Myocyte (in vitro differentiated cells): ENCODE results near the gene LRRC74B. TPM values are rescaled to one million over a fixed set of nuclear protein-coding genes. Genes with fewer than 3 reads are reported as not detected.

ENCODE experiments used
- DNase-seq: peaks from one replicate; pipeline ENCODE4 v3.0.0-alpha.2; 2012; ENCODE audit warnings: low read depth
- microRNA counts: library from miRNA; unstranded; fragments of <30 nt; microRNA quantifications from one replicate; lab custom pipeline; 2016
- microRNA-seq: library from miRNA; unstranded; fragments of <30 nt; microRNA quantifications from one replicate; pipeline ENCODE4, GENCODE V29; 2016
- total RNA-seq: library from RNA; depleted of rRNA; stranded (reverse); fragments of >200 nt; gene quantifications from 2 replicates; pipeline ENCODE4 v1.2.3, GENCODE V29; 2014

The LRRC74B gene
- total RNA-seq, 1 donor from 2014 or later, result 0.08 TPM

DNA sequence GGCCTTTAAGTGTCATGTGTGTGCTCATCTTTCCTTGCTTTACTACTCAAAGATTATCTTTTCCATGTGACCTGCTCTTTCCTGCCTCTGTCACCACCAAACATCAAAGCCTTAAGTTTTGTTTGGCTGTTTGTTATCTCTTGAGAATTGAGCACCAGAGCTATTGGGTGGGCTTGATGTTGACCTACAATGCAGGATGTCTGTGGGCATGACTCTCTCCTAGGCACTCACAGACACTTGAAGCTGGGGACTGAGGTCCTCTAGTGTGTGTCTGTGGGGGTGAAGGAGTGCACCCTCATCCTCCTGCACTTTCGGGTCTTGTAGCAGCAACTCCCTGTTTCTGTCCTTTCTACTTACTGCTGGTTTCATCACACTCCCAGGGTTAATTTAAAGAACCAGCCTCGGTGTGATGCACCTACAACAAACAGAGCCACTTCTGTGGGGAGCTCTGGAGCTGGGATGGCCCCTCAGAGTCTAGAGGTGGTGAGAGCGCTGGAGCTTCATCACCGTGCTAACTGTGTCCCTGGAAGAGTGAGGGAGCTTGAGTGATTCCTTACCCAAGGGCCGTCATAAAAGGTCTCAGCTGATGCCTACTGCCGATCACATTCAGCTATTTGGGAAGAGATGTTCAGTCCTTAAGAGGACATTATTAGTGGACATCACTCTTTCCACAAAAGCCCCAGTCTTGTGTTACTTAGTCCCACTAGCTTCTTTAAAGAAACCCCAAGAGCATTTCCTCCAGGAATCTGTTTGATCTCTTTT, 56.3 kb downstream of the LRRC74B start:
- no peak for DNase-seq

DNA sequence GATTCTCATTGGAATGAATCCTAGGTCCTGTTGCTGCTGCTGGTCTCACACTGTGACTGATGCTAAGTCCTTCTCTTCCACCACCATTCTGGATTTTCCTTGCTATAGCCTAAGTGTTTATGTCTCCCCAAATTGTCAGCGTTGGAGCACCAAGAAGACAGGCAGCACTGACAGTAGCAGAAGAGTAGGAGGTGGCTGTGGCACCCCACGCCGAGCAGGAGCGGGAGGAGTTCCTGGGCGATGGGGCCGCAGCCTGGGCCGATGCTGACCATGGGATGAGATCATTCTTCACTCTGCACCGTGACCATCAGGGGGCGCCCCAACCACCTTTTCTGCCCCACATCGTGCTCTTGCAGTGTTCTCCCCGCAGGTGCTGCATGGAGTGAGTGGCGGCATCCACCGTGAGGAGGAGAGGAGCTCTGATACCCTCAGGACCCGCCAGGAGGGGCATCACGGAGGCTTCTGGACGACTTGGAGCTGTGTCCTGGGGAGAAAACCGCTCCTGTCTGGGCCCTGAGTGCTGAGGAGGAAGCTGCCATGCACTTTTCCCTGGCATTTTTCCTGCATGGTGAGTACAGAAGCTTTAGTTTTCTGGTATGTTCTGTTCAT, 57.0 kb downstream of the LRRC74B start:
- DNase-seq, result peak; percentile 39

DNA sequence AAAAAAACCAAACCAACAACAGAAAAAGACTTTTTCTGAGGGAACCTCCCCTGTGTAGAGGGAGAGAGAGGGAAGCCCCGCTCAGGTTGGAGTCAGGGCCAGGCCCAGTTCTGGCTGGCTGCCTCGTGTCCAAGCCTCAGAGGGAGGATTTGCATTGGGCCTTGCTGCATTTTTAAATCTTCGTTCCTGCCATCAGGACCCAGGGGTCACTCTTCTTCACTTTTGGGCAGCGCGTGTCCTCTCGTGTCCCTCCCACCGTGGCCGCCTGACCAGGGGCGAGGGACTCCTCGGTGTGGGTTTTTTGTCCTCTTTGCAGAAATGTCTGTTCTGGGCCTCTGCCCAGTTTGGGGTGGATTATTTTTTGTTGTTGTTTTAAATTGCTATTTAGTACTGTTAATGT, 57.9 kb downstream of the LRRC74B start:
- DNase-seq, result no peak

DNA sequence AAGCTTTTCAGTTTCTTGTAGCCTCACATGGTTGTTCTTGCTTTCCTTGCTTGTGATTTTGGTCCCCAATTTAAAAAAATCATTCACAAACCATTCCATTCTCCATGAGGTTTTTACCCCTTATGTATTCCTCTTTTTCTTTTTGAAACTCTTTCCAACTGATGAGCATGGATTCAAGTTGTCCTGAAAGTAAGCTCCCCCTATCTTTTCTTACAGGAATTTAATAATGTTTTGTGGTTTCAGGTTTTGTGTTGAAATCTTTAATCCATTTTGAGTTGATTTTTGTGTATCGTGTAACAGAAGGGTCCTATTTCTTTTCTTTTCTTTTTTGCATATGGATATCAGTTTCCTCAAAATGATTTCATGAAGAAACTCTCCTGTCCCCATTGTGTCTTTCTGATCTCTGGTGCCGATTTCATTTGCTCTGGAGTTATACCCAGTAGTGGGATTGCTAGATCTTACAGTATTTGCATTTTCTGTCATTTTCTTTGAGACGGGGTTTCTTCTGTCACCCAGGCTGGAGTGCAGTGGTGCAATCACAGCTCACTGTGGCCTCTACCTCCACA, 58.5 kb downstream of the LRRC74B start:
- no peak for DNase-seq

DNA sequence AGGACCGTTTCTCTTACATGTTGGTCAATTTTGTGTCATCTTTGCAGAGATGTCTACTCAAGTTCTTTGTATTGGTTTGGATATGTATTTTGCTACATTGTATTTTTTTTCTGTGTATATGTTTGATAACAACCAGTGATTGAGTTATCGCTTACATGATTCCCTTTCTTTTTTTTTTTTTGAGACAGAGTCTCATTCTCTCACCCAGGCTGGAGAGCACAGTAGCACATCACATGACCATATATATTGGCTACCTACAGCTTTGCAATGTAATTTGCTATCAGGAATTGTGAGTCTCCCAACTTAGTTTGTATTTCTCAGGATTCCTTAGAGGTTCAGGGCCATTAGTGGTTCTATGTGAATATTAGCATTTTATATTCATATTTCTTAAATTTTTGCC, 59.5 kb downstream of the LRRC74B start:
- DNase-seq, result no peak

DNA sequence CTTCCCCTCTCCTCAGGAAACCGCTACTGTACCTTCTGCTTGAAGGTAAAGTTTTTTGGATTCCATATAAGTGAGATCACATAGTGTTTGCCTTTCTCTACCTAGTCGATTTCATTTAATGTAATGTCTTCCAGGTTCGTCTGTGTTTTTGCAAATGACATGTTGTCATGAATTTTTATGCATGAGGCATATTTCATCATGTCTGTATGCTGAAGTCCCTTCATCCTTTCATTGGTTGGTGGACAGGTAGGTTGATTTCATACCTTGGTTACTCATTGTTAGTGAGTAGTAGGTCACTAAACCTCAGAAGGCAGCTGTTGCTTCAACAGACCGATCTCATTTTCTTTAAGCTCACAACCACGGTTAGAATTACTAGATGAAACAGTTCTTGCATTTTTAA, 60.3 kb downstream of the LRRC74B start:
- no peak for DNase-seq

DNA sequence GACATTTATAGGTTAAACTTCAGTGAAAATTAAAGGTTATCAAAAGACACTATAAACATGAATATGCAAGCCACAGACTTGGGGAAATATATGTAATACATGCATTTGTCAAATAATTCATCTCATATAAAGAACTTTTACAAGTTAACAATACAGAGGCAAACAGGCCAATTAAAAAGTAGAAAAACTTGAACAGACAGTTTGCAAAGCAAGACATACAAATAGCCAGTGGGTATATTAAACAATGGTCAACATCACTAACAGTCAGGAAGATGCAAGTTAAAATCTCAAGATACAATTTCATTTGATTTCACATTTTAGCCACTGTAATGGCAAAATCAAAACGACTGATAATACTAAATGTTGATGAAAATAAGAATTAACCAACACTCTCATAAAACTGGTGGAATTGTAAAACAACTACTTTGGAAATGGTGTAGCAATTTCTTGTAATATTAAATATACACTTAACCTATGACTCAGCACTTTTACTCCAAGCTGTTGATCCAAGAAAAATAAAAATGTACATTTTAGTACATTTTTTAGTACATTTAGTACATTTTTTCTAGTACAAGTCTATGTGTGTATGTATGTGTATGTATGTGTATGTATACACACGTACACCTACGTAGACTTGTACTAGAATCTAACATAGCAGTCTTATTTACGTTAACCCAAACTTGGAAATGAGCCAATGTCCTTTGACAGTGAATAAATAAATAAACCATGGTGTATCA, 62.8 kb downstream of the LRRC74B start:
- no peak for DNase-seq

MicroRNA genes within 50 kb of the gene (microRNA counts, 767-probe panel; counts per million panel counts)
- microRNA hsa-miR-649 (lab: Ali Mortazavi, UCI), result not detected

Small RNA genes lying within 50 kb of the gene (microRNA-seq; reads per million reads assigned to microRNA genes)
- gene MIR649, result not detected

Other genes starting within 250 kb of the LRRC74B start
- gene PI4KA, start 187.1 kb upstream of the LRRC74B start, total RNA-seq, result 41.7 and 48.4 TPM in 2 replicates
- gene SNAP29, start 186.9 kb upstream of the LRRC74B start, total RNA-seq, result 15.1 and 19.1 TPM in 2 replicates
- 48.5 and 52.6 TPM in 2 replicates for gene CRKL, start 128.5 kb upstream of the LRRC74B start, total RNA-seq
- 0.13 TPM in 1 of 2 replicates, not detected in the other for gene AIFM3, start 78.7 kb upstream of the LRRC74B start, total RNA-seq
- 51.8 and 54.3 TPM in 2 replicates for gene LZTR1, start 63.6 kb upstream of the LRRC74B start, total RNA-seq
- gene THAP7, start 43.8 kb upstream of the LRRC74B start, total RNA-seq, result 56.5 and 60.0 TPM in 2 replicates
- 72.8 and 103 TPM in 2 replicates for gene P2RX6, start 30.8 kb upstream of the LRRC74B start, total RNA-seq
- gene SLC7A4, start 13.4 kb upstream of the LRRC74B start, total RNA-seq, result 0.70 and 1.3 TPM in 2 replicates